Bronchial epithelial cell (primary cell): ENCODE data around the gene MBD5. TPM values are rescaled to one million over a fixed set of nuclear protein-coding genes. Genes with fewer than 3 reads are reported as not detected.

Experiments
- DNase-seq: peaks from one replicate; pipeline ENCODE4 v3.0.0-alpha.2; 2010; ENCODE audit warnings: low read depth
- FAIRE-seq: peaks from 2 replicates; lab custom pipeline; 2011; peaks lifted over from hg19 to GRCh38; lab: Jason Lieb, UNC
- H3K27me3 ChIP-seq: 2 replicates; pipeline ENCODE4 v1.5.1; 2011; ENCODE audit warnings: low read length; ENCODE audit not compliant: control insufficient read depth, insufficient read depth
- H3K36me3 ChIP-seq: 2 replicates; pipeline ENCODE4 v1.5.1; 2011; ENCODE audit warnings: low read length; ENCODE audit not compliant: control insufficient read depth, insufficient read depth
- H3K4me3 ChIP-seq: 2 replicates; pipeline ENCODE4 v1.5.1; 2011; ENCODE audit warnings: mild to moderate bottlenecking, low read depth, low read length, control low read depth
- total RNA-seq: library from RNA; depleted of rRNA; stranded (reverse); fragments of >200 nt; gene quantifications from 2 replicates; pipeline ENCODE4 v1.2.1, GENCODE V29; 2014
- TF ChIP-seq, protein P1 (sequence below): IDR thresholded peaks from 2 replicates; pipeline ENCODE4 v1.5.1; 2011; ENCODE audit warnings: mild to moderate bottlenecking, moderate library complexity, low read length, control low read depth, inconsistent platforms; ENCODE audit not compliant: insufficient read depth, severe bottlenecking

Gene MBD5
- total RNA-seq, 1 donor from 2014 or later = 5.3 TPM

DNA sequence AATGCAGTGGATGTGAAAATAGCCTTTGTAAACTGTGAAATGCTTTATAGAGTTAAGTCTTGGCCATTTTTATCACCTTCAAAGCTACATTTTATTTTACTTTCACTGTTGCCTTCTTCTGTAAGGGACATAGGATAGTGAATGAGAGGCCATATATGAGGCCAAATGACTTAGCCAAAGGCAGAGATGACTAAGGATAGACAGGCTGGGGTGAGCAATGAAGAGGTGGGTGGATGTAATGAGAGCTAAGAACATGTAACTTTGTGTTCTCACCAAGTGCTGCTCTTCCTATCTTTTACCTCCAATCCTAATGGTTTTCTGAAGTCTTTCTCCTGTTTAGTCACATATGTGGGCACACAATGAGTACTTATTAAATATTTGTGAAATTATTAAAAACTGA lies 101.9 kb downstream of the MBD5 start:
- H3K4me3 ChIP-seq = no peak overlapping the region
- TF ChIP-seq, protein P1, sequence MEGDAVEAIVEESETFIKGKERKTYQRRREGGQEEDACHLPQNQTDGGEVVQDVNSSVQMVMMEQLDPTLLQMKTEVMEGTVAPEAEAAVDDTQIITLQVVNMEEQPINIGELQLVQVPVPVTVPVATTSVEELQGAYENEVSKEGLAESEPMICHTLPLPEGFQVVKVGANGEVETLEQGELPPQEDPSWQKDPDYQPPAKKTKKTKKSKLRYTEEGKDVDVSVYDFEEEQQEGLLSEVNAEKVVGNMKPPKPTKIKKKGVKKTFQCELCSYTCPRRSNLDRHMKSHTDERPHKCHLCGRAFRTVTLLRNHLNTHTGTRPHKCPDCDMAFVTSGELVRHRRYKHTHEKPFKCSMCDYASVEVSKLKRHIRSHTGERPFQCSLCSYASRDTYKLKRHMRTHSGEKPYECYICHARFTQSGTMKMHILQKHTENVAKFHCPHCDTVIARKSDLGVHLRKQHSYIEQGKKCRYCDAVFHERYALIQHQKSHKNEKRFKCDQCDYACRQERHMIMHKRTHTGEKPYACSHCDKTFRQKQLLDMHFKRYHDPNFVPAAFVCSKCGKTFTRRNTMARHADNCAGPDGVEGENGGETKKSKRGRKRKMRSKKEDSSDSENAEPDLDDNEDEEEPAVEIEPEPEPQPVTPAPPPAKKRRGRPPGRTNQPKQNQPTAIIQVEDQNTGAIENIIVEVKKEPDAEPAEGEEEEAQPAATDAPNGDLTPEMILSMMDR = no peak
- FAIRE-seq (no peak), DNase-seq (peak; percentile 92)
- H3K36me3 ChIP-seq = no peaks in the 10 kb centered on the region
- H3K27me3 ChIP-seq = no peaks in the 10 kb centered on the region

DNA sequence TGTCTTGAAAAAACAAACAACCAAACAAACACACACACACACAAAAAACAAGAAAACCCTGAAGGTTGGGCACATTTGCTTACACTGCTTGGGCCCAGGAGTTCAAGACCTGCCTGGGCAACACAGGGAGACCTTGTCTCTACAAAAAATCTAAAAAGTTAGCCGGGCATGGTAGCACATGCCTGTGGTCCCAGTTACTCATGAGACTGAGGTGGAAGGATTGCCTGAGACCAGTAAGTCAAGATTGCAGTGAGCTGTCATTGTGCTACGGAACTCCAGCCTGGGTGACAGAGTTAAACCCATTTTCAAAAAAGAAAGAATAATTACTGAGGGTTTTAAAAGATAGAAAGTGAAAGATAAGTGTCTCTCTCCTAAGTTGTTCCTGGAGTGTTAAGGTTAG lies 103.4 kb downstream of the MBD5 start:
- TF ChIP-seq, protein P1 = no peak
- FAIRE-seq (no peak), DNase-seq (peak; percentile 84)
- no peak overlapping the region for H3K4me3 ChIP-seq
- H3K36me3 ChIP-seq = no peaks in the 10 kb centered on the region
- no peaks in the 10 kb centered on the region for H3K27me3 ChIP-seq

DNA sequence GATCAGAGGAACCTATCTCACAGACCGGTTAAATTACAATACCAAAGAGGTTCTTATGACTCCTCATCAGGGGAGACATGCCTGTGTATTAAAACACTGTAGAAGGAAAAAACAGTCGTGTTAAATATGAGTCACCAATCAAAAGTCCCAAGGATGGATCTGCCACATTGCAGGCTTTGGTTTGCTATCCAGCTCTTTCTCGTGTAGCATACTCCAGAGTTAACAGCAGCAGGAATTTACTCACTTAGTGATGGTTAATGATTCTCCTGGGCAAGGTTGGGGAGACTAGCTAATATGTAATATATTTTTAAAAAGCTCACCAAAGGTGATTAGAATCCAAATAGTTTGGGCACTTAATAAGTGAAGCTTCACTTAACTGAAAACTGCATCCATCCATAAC lies 109.7 kb downstream of the MBD5 start:
- no peak for FAIRE-seq
- TF ChIP-seq, protein P1 = no peak
- Histone ChIP-seq H3K36me3 (no peaks in the 10 kb centered on the region), H3K4me3 (no peak overlapping the region), H3K27me3 (no peaks in the 10 kb centered on the region)
- peak; percentile 40 for DNase-seq

DNA sequence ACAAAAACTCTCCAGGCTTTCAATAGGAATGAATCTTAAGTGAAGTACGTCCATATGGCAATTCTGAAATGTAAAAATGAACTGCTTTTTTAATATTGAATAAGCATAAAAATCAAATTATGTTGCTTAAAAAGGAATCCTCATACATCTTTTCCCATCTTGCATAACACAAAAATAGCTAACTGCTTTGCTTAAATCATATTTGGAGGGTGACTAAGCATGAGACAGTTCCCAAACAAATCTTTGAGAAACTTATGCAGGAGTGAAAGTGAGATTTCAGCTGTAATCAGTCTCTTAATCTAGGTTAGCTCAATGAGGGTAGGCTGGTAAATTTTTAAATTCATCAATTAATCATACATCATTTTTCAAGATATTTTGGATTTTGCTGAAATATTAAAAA lies 111.5 kb downstream of the MBD5 start:
- DNase-seq = peak; percentile 76
- TF ChIP-seq, protein P1 = no peak
- no peaks in the 10 kb centered on the region for H3K36me3 ChIP-seq
- H3K4me3 ChIP-seq = no peak overlapping the region
- FAIRE-seq = no peak
- H3K27me3 ChIP-seq = no peaks in the 10 kb centered on the region

DNA sequence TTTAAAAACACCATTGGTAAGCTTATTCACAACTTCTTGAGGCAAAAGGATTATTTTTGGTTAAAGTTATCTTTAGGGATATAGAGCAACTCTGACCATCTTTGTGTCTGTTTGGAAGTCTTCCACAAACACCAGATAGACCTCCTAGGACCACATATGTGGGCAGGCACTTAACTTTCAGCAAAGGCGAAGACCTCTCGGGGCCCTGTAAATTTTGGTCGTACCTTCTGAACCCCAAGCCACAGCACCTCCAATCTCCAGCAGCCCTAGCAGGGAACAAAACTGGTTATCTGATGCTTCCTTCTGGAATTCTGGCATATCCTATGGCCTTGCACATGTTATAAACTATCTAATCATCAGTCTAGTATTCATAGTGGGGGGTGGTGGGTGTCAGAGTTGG lies 114.8 kb downstream of the MBD5 start:
- no peaks in the 10 kb centered on the region for H3K27me3 ChIP-seq
- TF ChIP-seq, protein P1 = no peak
- FAIRE-seq (no peak), DNase-seq (no peak)
- H3K4me3 ChIP-seq = no peak overlapping the region
- H3K36me3 ChIP-seq = no peaks in the 10 kb centered on the region

DNA sequence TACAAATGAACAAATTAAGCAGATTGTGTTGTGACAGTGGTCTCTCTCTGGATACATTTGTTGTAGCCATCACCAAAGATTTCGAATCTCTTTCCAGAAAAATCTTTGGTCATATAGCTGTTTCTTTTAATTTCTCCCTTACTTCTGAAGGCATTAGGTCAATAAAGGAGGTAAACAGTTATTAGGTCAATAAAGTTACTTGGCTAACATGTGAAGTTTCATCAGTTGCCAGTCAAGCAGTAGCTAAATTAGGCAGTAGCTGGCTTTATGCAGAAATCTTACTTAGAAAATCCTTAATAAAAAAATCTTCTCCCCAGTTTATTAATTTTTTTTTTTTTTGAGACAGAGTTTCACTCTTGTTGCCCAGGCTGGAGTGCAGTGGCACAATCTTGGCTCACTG lies 115.5 kb downstream of the MBD5 start:
- TF ChIP-seq, protein P1 = no peak
- DNase-seq (no peak), FAIRE-seq (no peak)
- Histone ChIP-seq H3K36me3 (no peaks in the 10 kb centered on the region), H3K27me3 (no peaks in the 10 kb centered on the region), H3K4me3 (no peak overlapping the region)
